GM12801 (cell line): Measurements from ENCODE around the gene HES6.

ENCODE experiments used
- CTCF ChIP-seq: IDR thresholded peaks from one replicate; pipeline ENCODE4 v1.5.1; 2011; ENCODE audit warnings: control low read depth; ENCODE audit not compliant: insufficient read length; ENCODE audit errors: extremely low read depth

The HES6 gene

GRCh38 chr2:238244151-238244550 is 4.3 kb upstream of the HES6 start:
- no peak for TF ChIP-seq CTCF

GRCh38 chr2:238243496-238244076 is 3.7 kb upstream of the HES6 start:
- TF ChIP-seq CTCF, result no peak

- TF ChIP-seq CTCF, result no peak
Measured at GRCh38 chr2:238242731-238243495, 3.1 kb upstream of the HES6 start.

GRCh38 chr2:238241970-238242369 is 2.1 kb upstream of the HES6 start:
- TF ChIP-seq CTCF, result no peak

- no peak for TF ChIP-seq CTCF
Measured at GRCh38 chr2:238240757-238241711, 1.2 kb upstream of the HES6 start.

GRCh38 chr2:238239543-238239862 is 335 bp downstream of the HES6 start:
- no peak for TF ChIP-seq CTCF

GRCh38 chr2:238238766-238239542 is 884 bp downstream of the HES6 start:
- TF ChIP-seq CTCF, result no peak
